AG08396 (cell line): ENCODE results near the gene TRIB2.
A peak's percentile ranks its signal among the peaks of the same experiment; 100 is the strongest.

Experiments
- DNase-seq: peaks from one replicate; pipeline ENCODE4 v3.0.0; 2012; ENCODE audit warnings: low spot score, mixed read lengths

TRIB2 gene

DNA sequence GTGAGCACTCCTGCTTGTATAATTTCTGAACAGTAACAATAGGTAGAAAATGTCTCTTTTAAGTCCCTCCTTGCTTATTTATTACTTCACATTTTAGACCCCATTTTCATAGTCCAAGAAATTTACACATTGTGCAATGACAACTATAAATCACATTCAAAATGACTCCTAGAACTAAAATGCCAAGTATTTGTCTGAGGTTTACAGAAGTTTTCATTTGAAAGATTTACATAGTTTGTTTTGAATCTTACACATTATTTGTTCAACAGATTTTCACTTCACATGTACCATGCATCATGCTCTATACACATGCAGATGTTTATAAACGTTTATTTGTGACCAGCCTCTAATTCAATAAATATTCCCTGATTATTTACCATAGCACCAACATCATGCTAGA, 15.7 kb upstream of the TRIB2 start:
- DNase-seq, result no peak

DNA sequence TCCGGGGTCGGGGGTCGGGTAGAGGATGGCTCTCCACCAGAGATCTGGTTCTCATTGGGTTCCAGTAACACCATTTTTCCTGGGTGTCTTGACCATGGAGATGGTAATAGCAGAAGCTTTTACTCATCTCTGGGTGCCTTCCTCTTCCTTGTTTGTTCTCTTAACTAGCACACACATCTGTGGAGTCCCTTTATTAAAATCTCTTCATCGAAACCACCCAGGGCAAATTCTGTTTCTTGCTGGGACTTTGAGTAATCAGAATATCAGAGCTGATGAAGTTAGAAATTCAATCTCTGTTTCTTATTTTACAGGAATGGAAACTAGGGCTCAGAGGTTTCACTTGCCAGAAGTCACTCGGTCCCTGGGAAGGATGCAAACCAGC, 15.0 kb upstream of the TRIB2 start:
- DNase-seq, result no peak

DNA sequence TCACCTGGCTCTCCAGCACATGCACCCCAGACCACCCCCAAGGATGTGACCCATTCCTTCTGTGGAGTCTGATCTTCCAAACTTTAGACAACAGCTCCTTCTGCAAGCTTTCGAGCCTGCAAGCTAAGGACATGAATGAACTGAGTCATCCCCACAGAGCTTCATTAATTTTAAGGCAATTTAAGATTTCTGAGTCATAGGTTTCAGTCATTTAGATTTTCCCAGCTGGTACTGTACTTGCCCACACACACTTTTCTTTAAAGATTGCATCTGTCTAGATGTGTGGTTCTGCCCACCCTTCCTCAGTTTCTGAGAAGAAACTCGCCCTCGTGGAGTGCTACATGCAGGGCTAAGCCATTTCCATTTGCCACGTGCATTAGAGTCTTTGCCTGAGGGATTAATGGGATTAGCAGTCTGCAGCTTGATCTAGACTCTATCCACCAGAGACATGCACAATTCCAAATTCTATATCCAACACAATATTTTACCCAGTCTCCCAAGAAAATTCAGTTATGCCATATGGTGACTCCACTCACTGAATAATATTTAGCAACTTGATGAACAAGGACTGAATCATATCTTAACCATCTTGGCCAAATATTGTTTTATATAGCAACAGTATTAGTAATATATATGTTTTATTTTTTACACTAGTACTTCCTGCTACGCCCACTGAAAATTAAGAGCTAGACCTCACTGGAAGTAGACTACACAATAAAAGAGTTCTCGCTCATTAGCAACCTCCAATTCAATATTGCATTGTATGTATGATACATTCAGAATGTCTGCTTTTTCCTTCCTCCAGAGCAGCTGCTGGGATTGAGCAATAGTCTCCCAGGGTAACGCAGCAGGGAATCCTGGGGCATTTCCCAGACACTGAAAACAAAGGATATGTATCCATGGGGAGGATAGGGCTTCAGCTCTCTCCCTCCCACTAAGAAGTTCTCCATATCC, 14.3 kb upstream of the TRIB2 start:
- DNase-seq, result peak; percentile 67

DNA sequence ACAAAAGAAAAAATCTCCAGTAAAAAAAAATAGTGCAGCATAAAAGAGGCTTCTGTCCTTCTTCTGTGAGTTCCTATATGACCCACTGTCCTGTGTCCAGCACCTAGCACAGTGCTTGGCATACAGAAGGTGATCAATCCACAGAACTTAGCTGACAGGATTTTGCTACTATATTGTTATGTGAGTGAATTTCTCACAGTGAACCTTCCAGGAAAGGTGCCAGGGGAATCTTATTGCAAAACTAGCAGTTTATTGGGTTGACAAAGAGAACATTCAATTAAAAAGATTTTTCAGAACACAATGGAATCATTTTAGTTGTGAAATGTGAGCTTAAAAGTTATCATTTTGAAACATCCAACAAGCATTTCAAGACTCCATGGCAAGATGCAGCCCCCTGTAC, 12.4 kb upstream of the TRIB2 start:
- DNase-seq, result no peak

DNA sequence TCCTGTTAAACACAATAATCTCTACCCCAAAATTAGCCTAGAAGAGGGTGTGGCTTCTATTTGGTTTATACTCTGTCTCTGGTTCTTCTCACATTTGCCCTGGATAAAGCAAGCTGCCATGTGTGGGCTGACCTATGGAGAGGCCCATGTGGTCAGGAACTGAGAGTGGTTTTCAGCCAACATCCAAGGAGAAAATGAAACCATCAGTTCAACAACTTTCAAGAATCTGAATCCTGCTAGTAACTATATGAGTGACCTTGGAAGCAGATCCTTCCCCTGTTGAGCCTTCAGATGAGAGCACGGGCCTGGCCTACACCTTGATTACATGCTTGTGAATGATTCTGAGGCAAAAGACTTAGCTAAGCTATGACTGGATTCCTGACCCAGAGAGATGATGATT, 11.5 kb upstream of the TRIB2 start:
- no peak for DNase-seq

DNA sequence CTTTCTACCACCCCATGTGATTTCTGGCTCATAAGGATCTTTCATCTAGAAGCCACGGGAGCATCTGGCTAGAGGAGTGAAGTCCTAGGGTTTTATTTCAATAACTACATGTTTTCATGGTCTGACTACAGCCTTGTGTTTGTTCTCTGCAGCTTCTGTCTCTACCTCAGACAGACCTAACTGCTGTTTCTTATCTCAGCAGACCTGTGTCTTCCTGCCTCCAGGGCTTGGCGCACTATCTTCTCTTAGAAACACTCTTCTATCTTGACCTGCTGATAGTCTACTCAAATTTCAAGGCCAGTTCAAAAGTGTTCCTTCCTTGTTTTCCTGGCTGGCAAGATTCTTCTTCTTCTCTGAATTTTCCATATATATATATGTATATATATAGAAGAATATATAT, 11.0 kb upstream of the TRIB2 start:
- DNase-seq, result no peak

DNA sequence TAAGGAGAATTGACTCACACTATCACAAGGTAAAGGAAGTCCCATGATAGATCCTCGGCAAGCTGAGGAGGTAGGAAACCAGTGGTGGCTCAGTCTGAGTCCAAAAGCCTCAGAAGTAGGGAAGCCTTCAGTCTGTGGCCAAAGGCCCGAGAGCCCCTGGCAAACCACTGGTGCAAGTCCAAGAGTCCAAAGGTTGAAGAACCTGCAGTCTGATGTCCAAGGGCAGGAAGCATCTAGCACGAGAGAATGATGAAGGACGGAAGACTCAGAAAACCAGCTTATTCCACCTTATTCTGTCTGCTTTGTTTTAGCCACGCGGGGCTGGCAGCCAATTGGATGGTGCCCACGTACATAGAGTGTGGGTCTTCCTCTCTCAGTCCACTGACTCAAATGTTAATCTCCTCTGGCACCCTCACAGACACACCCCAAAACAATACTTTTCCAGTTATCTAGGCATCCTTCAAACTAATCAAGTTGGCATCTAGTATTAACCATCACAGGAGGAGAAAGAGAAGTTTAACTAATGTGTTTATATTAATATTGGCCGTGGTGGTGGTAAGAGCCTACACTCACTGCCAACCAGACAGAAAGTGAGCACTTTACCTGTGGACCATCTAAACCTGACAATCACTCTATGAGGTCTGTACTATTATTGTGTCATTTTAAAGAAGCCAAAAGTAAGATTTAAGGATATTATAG, 8.1 kb upstream of the TRIB2 start:
- no peak for DNase-seq

DNA sequence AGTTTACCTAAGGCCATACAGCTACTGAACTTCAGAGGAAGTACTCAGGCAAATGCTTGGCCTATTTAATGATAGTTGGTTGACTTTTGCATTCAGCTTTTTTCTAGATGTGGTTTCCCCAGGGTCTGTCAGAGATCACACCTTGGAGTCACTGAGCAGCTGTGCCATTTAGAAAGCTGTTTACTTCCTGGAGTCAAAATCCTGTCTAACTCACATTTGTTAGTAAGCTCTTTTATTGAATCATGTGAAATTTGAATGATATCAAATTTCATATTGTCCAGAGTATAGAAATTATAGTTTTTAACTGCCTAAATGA, 7.6 kb upstream of the TRIB2 start:
- DNase-seq, result no peak

DNA sequence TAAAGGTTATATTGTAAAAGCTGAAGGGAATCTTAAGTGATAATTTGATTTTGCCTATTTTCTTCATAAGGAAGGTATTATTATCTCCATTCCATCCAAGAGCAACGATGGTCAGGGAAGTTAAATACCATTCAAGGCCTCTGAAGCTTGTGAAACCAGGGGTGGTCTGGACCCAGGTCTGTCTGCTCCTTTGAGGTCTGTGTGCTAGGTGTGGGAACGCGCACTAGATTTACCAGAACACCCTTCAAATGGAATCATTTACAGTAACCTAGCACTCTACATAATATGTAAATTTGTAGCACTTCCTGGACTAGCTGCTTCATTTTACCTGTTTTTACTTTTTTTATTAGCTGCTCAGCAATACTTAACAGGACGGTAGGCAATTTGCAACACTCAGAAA, 6.4 kb upstream of the TRIB2 start:
- no peak for DNase-seq

DNA sequence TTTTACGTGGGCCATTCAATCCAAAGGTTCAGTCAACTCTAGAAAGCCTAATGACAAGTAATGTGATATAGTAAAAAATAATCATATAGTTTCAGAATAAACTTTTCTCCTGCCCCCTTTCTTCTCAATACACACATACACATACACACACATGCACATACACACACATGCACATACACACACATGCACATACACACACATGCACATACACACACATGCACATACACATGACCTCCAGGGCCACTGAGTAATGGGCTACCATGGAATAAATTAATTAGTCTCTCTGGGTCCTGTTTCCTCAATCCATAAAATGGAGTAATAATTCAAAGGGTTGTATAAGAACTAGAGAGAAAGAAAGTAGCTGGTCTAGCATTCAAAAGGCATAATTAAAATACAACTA, 5.4 kb upstream of the TRIB2 start:
- no peak for DNase-seq

DNA sequence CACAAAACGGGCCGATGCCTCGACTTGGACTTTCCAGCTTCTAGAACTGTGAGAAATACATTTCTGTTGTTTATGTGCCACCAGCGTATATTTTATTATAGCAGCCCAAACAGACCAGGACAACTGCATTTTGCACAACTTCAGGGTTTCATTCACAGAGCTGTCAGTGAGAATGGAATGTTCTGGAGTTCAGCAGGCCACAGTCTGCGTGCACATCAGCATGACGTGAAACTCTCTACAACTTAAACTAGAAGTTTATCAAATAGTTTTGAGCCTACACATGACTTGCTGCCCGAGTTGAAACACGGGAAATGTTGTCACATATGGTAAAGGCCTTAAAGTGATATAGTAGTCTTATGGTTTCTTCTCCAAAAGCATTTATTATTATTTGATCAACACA, 3.9 kb upstream of the TRIB2 start:
- DNase-seq, result no peak

DNA sequence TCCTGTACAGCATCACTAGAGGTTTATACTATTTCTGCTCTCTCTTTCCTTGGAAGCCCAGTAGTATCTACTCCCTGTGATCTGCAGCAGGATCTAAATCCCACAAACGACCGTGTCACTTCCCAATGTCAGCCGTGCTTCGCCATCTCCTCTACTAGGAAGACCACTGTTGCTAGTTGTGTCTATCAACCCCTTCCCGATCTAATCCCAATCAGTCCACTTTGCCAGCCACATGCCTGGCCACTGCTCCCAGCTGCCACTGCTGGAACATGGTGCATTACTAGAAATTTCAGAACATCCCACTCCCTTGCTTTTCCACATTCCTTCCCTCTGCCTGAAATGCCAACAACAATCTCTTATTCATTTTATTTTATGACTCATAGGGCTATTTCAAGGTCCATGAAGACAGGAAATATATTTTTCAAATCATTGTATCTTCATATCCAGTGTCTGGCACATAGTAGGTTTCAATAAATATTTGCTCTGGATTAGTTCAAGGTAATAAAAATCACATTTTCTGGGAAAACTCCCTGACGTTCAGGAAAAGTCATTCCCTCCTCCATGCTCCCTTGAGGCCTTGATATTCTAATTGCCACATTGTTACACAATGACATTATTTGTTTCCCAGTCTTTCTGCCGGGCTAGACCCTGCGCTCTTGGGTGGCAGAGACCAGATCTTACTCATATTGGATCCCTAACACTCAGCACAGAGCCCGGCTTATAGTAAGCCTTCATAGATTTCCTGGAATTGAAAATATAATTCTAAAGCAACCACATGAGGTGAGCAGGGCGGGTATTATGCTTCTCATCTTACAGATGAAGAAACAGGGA, 2.1 kb upstream of the TRIB2 start:
- no peak for DNase-seq

DNA sequence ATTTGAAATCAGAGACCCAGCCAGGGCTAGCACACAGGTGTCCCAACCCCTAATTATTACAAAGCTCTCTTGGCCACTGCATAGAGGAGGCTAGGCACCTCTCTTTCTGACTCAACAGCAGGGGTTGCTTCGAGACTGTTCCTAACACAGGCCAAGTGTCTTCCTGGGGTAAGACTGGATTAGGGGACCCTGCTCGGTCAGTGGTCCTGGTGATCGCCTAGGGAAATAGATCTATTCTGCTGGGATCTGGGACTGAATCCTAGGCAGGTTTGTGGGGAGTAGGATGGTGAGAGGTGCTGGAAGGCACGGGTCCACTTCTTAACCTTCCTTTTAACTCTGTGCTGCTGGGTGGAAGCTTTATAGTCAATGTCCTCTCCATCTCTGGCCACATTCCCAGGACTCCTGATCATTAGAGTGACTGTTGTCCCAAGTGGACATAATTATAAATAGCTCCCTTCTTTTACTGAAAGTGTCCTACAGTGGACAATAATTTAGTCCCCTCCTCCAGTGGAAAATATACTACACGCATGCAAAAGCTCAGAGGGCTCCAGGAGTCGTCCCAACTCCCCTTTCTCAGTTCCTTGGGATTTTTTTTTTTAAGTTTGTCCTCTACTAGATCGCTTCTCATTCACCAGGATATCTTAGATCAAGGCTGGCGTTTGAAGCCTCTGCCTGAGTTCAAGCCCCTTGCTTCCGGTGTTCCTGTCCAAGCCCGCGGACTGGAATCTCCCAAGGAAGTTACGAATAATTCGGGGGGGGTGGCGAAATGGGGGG, 1.3 kb upstream of the TRIB2 start:
- no peak for DNase-seq

DNA sequence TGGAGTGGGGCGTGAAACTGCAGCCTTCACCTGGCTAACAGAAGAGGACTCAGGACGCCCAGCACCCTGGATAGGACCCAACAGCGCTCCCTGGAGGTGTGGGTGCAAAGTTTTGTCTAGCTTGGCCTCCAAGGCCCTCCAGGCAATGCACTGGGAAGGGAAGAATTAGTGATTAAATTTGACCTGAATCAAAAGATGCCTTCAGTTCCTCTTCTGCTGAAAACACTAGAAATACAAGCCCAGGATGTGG, 779 bp upstream of the TRIB2 start:
- peak; percentile 57 for DNase-seq

DNA sequence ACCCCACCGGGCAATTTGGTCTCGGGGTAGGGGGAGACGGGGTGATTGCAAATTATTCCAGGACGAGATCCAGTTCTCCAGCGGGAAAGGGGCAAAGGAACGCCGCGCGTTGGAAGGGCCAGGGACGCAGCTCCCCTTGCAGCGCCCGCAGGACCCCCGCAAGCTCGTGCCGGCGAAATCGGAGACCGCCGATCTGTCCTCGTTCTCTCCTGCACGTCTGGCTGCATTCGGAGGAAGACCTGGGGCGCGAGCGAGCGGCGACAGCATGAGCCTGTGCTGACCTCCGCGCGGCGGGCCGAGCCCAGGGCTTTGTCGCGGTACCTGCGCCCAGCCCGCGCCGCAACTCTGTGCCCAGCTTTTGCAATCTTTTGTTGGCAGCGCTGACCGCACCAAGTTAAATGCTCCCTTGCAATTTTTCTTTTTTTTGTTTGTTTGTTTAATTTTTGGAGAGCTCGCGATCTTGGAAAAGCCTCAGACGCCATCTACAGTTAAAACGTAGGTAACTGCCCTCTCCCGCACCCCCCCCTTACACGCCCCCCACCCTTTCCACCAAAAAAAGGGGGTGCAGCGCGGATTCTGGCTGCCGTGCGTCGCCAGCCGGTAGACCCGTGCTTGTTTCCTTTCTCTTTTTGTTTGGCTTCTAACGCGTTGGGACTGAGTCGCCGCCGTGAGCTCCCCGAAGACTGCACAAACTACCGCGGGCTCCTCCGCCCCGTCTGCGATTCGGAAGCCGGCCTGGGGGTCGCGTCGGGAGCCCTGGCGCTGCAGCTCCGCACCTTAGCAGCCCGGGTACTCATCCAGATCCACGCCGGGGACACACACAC, 667 bp downstream of the TRIB2 start:
- DNase-seq, result peak; percentile 66

DNA sequence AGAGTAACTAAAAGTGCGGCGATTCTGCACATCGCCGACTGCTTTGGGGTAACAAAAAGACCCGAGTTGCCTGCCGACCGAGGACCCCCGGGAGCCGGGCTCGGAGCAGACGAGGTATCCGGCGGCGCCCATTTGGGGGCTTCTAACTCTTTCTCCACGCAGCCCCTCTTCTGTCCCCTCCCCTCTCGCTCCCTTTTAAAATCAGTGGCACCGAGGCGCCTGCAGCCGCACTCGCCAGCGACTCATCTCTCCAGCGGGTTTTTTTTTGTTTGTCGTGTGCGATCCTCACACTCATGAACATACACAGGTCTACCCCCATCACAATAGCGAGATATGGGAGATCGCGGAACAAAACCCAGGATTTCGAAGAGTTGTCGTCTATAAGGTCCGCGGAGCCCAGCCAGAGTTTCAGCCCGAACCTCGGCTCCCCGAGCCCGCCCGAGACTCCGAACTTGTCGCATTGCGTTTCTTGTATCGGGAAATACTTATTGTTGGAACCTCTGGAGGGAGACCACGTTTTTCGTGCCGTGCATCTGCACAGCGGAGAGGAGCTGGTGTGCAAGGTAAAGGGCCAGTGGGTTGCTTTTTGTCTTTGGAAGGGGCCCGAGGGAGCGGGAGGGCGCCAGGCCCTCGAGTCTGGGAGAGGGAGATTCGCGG, 1.4 kb downstream of the TRIB2 start:
- peak; percentile 34 for DNase-seq

DNA sequence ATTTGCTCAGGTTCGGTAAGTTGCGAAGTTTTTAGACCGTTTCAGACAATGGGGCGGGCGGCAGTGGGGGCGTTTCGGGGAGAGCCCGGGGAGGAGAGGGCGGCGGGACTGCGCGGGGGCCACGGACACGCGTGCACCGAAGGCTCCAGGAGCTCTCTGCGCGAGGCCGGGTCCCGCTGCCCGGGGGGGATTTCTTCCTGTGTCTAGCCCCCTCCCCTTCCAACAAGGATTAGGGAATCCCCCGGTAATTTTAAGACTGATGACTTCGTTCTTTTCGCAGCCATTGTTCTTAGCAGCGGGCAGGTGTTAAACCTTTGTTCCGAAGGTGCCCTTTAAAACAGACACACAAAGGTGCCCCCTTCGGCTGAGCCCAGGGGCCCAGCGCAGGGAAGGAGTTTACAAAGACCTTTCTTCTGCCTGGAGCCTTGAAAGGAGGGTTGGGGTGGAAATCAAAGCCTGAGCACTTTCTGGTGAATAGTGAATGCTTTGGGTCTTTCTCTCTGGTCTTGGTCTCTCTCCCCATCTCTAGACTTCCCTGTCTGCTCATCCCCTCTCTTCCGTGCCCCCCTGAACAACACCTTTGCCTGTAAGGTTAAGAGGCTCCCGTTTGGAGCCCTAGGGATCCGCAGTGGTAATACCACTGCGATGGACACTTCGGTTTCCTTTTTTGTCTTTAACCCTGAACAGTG, 2.1 kb downstream of the TRIB2 start:
- DNase-seq, result no peak

DNA sequence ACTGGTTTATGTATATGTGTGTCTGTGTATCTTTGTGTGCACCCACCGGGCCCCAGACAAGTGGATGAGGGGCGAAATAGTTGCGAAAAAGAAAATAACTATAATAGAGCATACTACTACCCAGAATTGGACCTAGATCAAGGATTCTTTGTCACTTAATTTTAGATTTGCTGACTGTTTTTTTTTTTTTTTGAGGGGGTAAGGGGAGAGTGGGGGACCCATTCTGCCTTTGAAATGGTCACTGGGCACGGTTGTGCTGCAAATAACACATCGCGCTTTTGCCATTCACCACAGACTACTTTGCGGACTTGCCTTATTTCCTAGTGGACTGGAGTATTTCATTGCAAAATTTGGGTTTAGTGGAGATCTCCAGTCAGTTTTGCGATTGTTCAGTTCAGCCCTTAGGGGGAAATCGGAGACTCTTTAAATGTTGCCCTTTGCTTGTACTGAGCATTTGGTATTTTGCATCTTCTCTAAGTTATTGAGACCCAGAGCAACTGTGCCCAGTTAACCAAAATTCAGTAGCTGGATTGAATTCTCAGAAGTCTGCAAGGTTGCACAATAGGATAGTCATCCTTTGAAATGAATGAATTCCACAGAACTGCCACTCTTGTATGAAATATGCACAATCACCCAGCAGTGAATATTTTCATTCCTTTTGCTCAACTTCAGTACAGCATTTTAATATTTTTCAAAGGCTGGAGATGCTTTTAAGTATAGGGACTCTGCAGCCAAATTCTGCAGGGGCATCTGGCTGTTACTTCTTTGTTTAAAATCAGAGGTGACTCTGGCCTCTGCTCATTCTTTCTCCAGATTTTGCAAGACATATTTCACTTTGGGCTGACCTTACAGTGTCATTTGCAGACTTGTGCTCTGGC, 2.9 kb downstream of the TRIB2 start:
- DNase-seq, result peak; percentile 51

DNA sequence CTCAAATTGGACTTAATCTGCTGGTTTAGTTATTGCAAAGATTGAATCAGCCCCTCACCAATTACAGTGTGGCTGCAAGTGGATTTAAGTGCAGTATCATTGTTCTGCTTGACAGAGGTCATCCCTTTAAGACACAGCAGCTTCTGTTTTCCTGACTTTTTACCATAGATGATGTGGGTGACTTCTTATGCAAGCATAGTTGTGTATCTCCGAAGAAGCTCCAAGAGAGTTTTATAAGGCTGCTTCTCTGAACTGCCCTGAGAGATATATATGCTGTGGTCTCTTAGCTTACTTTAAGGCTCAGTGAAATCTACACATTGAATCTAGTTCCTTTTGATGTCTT, 3.5 kb downstream of the TRIB2 start:
- DNase-seq, result no peak
